Measurements from ENCODE around the gene SH3YL1. TPM values are rescaled to one million over a fixed set of nuclear protein-coding genes. Genes with fewer than 3 reads are reported as not detected.

Gene SH3YL1
- total and polyA plus RNA-seq, 2 donors = 25.8 to 73.7 TPM

- 94% methylated on average over 13 of the region's 13 CpGs for WGBS
- Histone ChIP-seq H3K27ac (ENCODE audit: low read depth in 1 of 2, low read length in 1 of 2) (no peak overlapping the region), H3K4me1 (ENCODE audit: control insufficient read depth in 2 of 2, insufficient read depth in 2 of 2, low read length in 2 of 2) (no peaks in the 10 kb centered on the region)
Observed at GRCh38 chr2:284896-285492, 21.2 kb upstream of the SH3YL1 start.

GRCh38 chr2:283996-284794 is 20.4 kb upstream of the SH3YL1 start:
- no peaks in the 10 kb centered on the region for H3K4me1 ChIP-seq (ENCODE audit: control insufficient read depth in 2 of 2, insufficient read depth in 2 of 2, low read length in 2 of 2)
- no peak for DNase-seq (ENCODE audit: low read depth in 6 of 9, low spot score in 9 of 9)
- no peak overlapping the region for H3K4me3 ChIP-seq (ENCODE audit: low read length in 2 of 2)
- whole genome bisulfite sequencing = 97% methylated on average over 4 of the region's 4 CpGs
- peaks cover 40 to 41% of the 10 kb centered on the region in 2 donors for H3K27me3 ChIP-seq (ENCODE audit: control insufficient read depth in 2 of 2, insufficient read depth in 1 of 2, low read length in 1 of 2)
- no peak overlapping the region for H3K27ac ChIP-seq (ENCODE audit: low read depth in 1 of 2, low read length in 1 of 2)
- H3K9me3 ChIP-seq (ENCODE audit: control insufficient read depth in 2 of 2, insufficient read depth in 1 of 2, low read length in 1 of 2) = no peaks in the 10 kb centered on the region
- H3K36me3 ChIP-seq (ENCODE audit: control insufficient read depth in 2 of 2, insufficient read depth in 2 of 2, low read length in 1 of 2) = peaks cover 21 to 29% of the 10 kb centered on the region in 2 donors

More at GRCh38 chr2:284896-285492, 21.2 kb upstream of the SH3YL1 start:
- peaks cover 0 to under 1% of the 10 kb centered on the region in 2 donors for H3K9me3 ChIP-seq (ENCODE audit: control insufficient read depth in 2 of 2, insufficient read depth in 1 of 2, low read length in 1 of 2)
- DNase-seq (ENCODE audit: low read depth in 6 of 9, low spot score in 9 of 9) = no peak
- peaks cover 48 to 49% of the 10 kb centered on the region in 2 donors for H3K27me3 ChIP-seq (ENCODE audit: control insufficient read depth in 2 of 2, insufficient read depth in 1 of 2, low read length in 1 of 2)
- no peak overlapping the region for H3K4me3 ChIP-seq (ENCODE audit: low read length in 2 of 2)
- peaks cover 21 to 23% of the 10 kb centered on the region in 2 donors for H3K36me3 ChIP-seq (ENCODE audit: control insufficient read depth in 2 of 2, insufficient read depth in 2 of 2, low read length in 1 of 2)

- H3K4me3 ChIP-seq (ENCODE audit: low read length in 2 of 2) = no peak overlapping the region
- H3K4me1 ChIP-seq (ENCODE audit: control insufficient read depth in 2 of 2, insufficient read depth in 2 of 2, low read length in 2 of 2) = no peaks in the 10 kb centered on the region
- H3K27ac ChIP-seq (ENCODE audit: low read depth in 1 of 2, low read length in 1 of 2) = no peak overlapping the region
- no peaks in the 10 kb centered on the region for H3K9me3 ChIP-seq (ENCODE audit: control insufficient read depth in 2 of 2, insufficient read depth in 1 of 2, low read length in 1 of 2)
- H3K36me3 ChIP-seq (ENCODE audit: control insufficient read depth in 2 of 2, insufficient read depth in 2 of 2, low read length in 1 of 2) = peaks cover 27 to 39% of the 10 kb centered on the region in 2 donors
- WGBS = 97% methylated on average over 12 of the region's 12 CpGs
- no peak for DNase-seq (ENCODE audit: low read depth in 6 of 9, low spot score in 9 of 9)
- peaks cover 26 to 28% of the 10 kb centered on the region in 2 donors for H3K27me3 ChIP-seq (ENCODE audit: control insufficient read depth in 2 of 2, insufficient read depth in 1 of 2, low read length in 1 of 2)
Observed at GRCh38 chr2:282371-283263, 18.8 kb upstream of the SH3YL1 start.

GRCh38 chr2:281381-281780 is 17.5 kb upstream of the SH3YL1 start:
- no peaks in the 10 kb centered on the region for H3K4me1 ChIP-seq (ENCODE audit: control insufficient read depth in 2 of 2, insufficient read depth in 2 of 2, low read length in 2 of 2)
- no peak overlapping the region for H3K4me3 ChIP-seq (ENCODE audit: low read length in 2 of 2)
- H3K27me3 ChIP-seq (ENCODE audit: control insufficient read depth in 2 of 2, insufficient read depth in 1 of 2, low read length in 1 of 2) = peaks cover 14 to 15% of the 10 kb centered on the region in 2 donors
- peaks cover 36 to 50% of the 10 kb centered on the region in 2 donors for H3K36me3 ChIP-seq (ENCODE audit: control insufficient read depth in 2 of 2, insufficient read depth in 2 of 2, low read length in 1 of 2)
- DNase-seq (ENCODE audit: low read depth in 6 of 9, low spot score in 9 of 9) = no peak
- WGBS = 98% methylated on average over 9 of the region's 9 CpGs
- no peaks in the 10 kb centered on the region for H3K9me3 ChIP-seq (ENCODE audit: control insufficient read depth in 2 of 2, insufficient read depth in 1 of 2, low read length in 1 of 2)
- no peak overlapping the region for H3K27ac ChIP-seq (ENCODE audit: low read depth in 1 of 2, low read length in 1 of 2)

- no peak for DNase-seq (ENCODE audit: low read depth in 6 of 9, low spot score in 9 of 9)
- H3K36me3 ChIP-seq (ENCODE audit: control insufficient read depth in 2 of 2, insufficient read depth in 2 of 2, low read length in 1 of 2) = peaks cover 42 to 56% of the 10 kb centered on the region in 2 donors
- peaks cover 7 to 9% of the 10 kb centered on the region in 2 donors for H3K27me3 ChIP-seq (ENCODE audit: control insufficient read depth in 2 of 2, insufficient read depth in 1 of 2, low read length in 1 of 2)
- WGBS = 96% methylated on average over 7 of the region's 7 CpGs
- H3K4me3 ChIP-seq (ENCODE audit: low read length in 2 of 2) = no peak overlapping the region
- no peaks in the 10 kb centered on the region for H3K4me1 ChIP-seq (ENCODE audit: control insufficient read depth in 2 of 2, insufficient read depth in 2 of 2, low read length in 2 of 2)
- H3K9me3 ChIP-seq (ENCODE audit: control insufficient read depth in 2 of 2, insufficient read depth in 1 of 2, low read length in 1 of 2) = no peaks in the 10 kb centered on the region
- no peak overlapping the region for H3K27ac ChIP-seq (ENCODE audit: low read depth in 1 of 2, low read length in 1 of 2)
Observed at GRCh38 chr2:280650-281110, 16.8 kb upstream of the SH3YL1 start.

GRCh38 chr2:279956-280649 is 16.3 kb upstream of the SH3YL1 start:
- H3K4me1 ChIP-seq (ENCODE audit: control insufficient read depth in 2 of 2, insufficient read depth in 2 of 2, low read length in 2 of 2) = no peaks in the 10 kb centered on the region
- peaks cover 45 to 56% of the 10 kb centered on the region in 2 donors for H3K36me3 ChIP-seq (ENCODE audit: control insufficient read depth in 2 of 2, insufficient read depth in 2 of 2, low read length in 1 of 2)
- H3K27me3 ChIP-seq (ENCODE audit: control insufficient read depth in 2 of 2, insufficient read depth in 1 of 2, low read length in 1 of 2) = peaks cover 2 to 4% of the 10 kb centered on the region in 2 donors
- WGBS = 98% methylated on average over 4 of the region's 4 CpGs
- H3K4me3 ChIP-seq (ENCODE audit: low read length in 2 of 2) = no peak overlapping the region
- H3K27ac ChIP-seq (ENCODE audit: low read depth in 1 of 2, low read length in 1 of 2) = no peak overlapping the region
- no peak for DNase-seq (ENCODE audit: low read depth in 6 of 9, low spot score in 9 of 9)
- H3K9me3 ChIP-seq (ENCODE audit: control insufficient read depth in 2 of 2, insufficient read depth in 1 of 2, low read length in 1 of 2) = no peaks in the 10 kb centered on the region

GRCh38 chr2:279366-279765 is 15.5 kb upstream of the SH3YL1 start:
- no peak overlapping the region for H3K4me3 ChIP-seq (ENCODE audit: low read length in 2 of 2)
- peaks cover 45 to 59% of the 10 kb centered on the region in 2 donors for H3K36me3 ChIP-seq (ENCODE audit: control insufficient read depth in 2 of 2, insufficient read depth in 2 of 2, low read length in 1 of 2)
- WGBS = 96% methylated on average over 4 of the region's 4 CpGs
- peaks cover 0 to 2% of the 10 kb centered on the region in 2 donors for H3K27me3 ChIP-seq (ENCODE audit: control insufficient read depth in 2 of 2, insufficient read depth in 1 of 2, low read length in 1 of 2)
- H3K4me1 ChIP-seq (ENCODE audit: control insufficient read depth in 2 of 2, insufficient read depth in 2 of 2, low read length in 2 of 2) = no peaks in the 10 kb centered on the region
- no peaks in the 10 kb centered on the region for H3K9me3 ChIP-seq (ENCODE audit: control insufficient read depth in 2 of 2, insufficient read depth in 1 of 2, low read length in 1 of 2)
- H3K27ac ChIP-seq (ENCODE audit: low read depth in 1 of 2, low read length in 1 of 2) = no peak overlapping the region
- DNase-seq (ENCODE audit: low read depth in 6 of 9, low spot score in 9 of 9) = no peak

GRCh38 chr2:278927-279320 is 15.1 kb upstream of the SH3YL1 start:
- Histone ChIP-seq H3K4me1 (ENCODE audit: control insufficient read depth in 2 of 2, insufficient read depth in 2 of 2, low read length in 2 of 2) (no peaks in the 10 kb centered on the region), H3K9me3 (ENCODE audit: control insufficient read depth in 2 of 2, insufficient read depth in 1 of 2, low read length in 1 of 2) (no peaks in the 10 kb centered on the region), H3K4me3 (ENCODE audit: low read length in 2 of 2) (no peak overlapping the region), H3K27ac (ENCODE audit: low read depth in 1 of 2, low read length in 1 of 2) (no peak overlapping the region), H3K36me3 (ENCODE audit: control insufficient read depth in 2 of 2, insufficient read depth in 2 of 2, low read length in 1 of 2) (peaks cover 45 to 61% of the 10 kb centered on the region in 2 donors), H3K27me3 (ENCODE audit: control insufficient read depth in 2 of 2, insufficient read depth in 1 of 2, low read length in 1 of 2) (no peaks in the 10 kb centered on the region)
- WGBS = 98% methylated on average over 4 of the region's 4 CpGs
- DNase-seq (ENCODE audit: low read depth in 6 of 9, low spot score in 9 of 9) = no peak
